Caki2 (cell line): ENCODE data around the gene OR4K1. TPM values are rescaled to one million over a fixed set of nuclear protein-coding genes. Genes with fewer than 3 reads are reported as not detected.
A peak's percentile ranks its signal among the peaks of the same experiment; 100 is the strongest.
"Not testable (repeated sequence)": the region's sequence is repeated elsewhere in the genome, so short reads cannot be mapped to it uniquely, and the experiment has no call there.

ENCODE experiments used
- DNase-seq: peaks from one replicate; pipeline ENCODE4 v3.0.0-alpha.2; 2015; ENCODE audit warnings: low read depth
- in situ Hi-C: cut with HindIII; loops from 2 replicates; pipeline ENCODE4 v1.10.0; 2016; ENCODE audit warnings: low sequenced_read_pairs, low pct_unique_long_range_greater_than_20kb, mixed read lengths
- total RNA-seq: library from RNA; depleted of rRNA; stranded (reverse); fragments of >200 nt; shearing (Covaris generic); gene quantifications from 2 replicates; pipeline ENCODE4 v1.2.3, GENCODE V29; 2014; ENCODE audit warnings: low replicate concordance; rRNA removed

Gene OR4K1, protein sequence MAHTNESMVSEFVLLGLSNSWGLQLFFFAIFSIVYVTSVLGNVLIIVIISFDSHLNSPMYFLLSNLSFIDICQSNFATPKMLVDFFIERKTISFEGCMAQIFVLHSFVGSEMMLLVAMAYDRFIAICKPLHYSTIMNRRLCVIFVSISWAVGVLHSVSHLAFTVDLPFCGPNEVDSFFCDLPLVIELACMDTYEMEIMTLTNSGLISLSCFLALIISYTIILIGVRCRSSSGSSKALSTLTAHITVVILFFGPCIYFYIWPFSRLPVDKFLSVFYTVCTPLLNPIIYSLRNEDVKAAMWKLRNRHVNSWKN
- not detected in 2 replicates for total RNA-seq

DNA sequence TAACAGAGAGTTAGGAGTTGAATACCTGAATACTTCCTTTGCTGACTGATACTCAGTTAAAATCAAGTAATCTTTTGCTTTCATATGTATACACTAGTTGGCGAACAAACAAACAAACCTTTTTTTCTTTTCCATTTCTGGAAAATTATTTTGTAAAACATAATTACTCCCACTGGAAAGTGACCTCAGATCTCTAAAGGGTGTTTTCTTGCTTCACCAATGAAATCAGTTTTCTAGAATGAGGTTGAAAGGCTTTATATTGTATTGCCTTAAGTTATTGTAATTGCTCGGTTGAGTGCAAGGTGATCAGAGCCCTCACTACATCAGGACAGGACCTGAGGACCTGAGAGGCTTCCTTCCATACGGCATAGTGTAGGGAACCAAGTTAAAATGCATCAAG lies at the start of gene OR4K1:
OR4K1 (plus strand) TSS at position 301 of the 400 bp plus-strand sequence. CDS start 4,750 bp downstream, outside the sequence.
- DNase-seq = no peak

DNA sequence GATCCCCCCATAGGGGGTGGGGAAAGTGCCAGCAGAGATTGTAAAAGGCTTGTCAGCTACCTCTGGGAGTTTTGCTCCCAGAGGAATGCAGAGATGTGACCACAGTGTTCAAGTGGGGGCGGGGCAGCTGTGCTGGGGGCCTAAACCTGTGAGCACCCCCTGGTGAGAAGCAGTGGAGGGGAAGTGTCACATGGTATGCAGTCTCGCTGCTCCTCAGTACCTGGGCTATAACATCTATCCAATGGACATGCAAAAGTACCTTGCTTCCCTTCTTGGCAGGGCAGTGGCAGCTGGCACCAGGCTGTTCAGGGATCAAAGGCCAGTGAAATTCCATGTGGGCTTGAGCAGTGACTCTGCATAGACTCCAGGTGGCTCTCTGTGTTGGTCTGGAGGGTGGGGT lies 35.4 kb upstream of the OR4K1 start:
- in situ Hi-C loops = no loop called here
- no peak for DNase-seq

More for the DNA sequence above, at the start of gene OR4K1:
- in situ Hi-C loops = no loop called here

DNA sequence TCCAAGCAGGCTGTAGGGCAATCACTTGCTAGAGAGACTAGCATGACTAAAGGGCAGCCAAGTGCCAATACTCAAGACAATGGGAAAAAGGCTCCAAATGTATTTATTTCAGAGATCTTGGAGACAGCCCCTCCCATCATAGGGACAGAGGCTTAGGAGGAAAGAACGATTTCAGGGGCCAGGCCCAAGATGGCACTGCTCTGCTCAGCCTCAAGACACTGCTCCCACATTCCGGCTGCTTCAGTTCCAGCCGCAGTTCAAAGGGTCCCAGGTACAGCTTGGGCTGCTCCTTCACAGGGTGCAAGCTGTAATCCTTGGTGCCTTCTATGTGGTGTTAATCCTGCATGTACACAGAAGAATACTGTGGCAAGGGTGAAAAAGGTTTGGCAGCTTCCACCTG lies 29.7 kb upstream of the OR4K1 start:
- in situ Hi-C loops = no loop called here
- no peak for DNase-seq

DNA sequence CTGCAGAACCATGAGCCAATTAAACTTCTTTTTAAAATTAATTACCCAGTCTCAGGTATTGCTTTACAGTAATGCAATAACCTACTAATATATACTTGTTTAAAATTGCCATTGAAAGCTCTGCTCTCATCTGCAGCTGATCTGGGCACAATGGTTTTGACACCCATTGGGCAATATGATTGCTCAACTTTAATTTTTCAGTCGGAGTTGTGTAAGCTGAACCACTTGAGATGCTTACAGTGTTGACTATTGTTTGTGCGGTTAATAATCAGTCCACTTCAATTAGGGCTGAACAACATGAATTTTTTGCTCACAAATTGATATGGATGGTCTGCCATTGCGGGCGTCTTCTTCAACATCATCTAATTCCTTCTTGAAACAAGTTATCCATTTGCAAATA lies 28.3 kb upstream of the OR4K1 start:
- in situ Hi-C loops = no loop called here

DNA sequence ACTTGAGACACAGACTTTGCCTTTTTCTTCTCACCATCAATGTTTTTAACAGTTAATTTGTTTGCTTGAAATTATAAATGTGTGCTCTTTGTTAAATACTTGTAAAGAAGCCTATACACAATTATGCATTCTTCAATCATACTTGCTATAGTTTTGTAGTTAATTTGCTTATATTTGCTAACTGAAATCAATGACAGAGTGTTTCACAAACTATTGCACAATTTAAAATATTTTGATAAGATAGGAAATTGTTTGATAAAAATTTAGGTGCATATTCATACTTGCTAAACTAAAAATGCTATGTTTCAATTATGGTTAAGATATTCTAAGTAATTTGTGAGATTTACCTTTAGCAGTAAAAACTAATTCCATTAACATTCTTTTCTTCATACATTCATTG lies 24.1 kb upstream of the OR4K1 start:
- no peak for DNase-seq
- in situ Hi-C loops = no loop called here

More for the DNA sequence above, 28.3 kb upstream of the OR4K1 start:
- DNase-seq = no peak

DNA sequence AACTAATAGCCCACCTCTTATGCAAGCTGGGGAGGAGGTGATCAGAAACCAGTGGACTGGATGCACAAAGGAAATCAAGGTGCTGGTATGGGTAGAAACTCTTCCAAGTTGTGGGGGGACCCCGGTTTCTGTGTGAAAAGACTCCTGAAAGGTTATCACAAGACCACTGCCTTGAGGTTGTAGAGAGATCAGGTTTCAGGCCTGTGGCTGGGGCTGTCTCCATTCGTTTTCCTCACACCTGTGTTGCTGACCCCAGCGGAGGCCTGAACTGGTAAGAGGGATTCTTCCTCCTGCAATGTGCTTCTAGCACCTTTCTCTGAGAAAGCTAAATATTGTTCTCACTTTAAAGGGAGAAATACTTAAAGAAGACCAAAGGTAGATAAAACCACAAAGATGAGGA lies 19.6 kb upstream of the OR4K1 start:
- in situ Hi-C loops = no loop called here
- no peak for DNase-seq

DNA sequence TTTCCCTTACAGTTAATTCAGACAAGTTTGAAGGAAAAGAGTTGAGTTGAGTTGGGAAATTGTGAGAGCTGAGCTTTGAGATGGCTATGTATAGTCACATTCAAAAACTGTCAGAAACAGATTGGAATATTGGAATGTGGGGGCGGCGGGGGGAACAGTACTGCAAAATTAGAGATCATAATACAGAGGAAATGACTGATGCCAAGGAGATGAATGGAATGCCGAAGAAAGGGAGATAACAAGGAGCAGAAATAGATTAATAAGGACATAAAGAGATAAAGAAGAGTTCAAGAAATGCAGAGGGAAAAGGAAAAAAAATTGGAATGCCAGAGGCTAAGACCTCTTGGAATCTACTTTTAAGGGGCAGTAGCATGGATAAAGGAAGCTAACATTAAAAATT lies 13.5 kb upstream of the OR4K1 start:
- in situ Hi-C loops = no loop called here
- DNase-seq = no peak

DNA sequence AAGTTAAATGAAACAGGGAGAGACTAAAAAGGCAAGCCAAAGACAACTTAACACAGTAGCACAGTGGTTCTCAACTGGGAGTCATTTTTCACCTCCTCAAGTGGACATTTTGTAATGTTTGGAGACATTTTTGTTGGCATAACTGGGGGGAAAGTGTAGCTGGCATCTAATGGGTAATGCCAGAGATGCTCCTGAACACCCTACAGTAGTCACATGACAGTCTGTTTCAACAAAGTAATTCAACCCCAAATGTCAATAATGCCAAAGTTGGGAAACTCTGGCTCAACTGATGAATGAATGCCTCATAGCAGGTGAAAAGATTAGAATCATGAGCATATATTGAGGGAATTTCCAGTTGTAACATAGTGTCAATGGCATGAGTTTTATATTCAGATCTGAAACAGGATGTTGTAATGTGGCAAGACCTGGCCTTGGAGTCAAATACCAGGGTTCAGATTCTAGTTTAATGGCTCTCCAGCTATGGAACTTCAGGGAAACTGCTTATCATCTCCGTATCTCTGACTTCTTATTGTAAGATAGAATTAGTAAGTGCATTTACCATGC lies 12.7 kb upstream of the OR4K1 start:
- in situ Hi-C loops = no loop called here
- no peak for DNase-seq

DNA sequence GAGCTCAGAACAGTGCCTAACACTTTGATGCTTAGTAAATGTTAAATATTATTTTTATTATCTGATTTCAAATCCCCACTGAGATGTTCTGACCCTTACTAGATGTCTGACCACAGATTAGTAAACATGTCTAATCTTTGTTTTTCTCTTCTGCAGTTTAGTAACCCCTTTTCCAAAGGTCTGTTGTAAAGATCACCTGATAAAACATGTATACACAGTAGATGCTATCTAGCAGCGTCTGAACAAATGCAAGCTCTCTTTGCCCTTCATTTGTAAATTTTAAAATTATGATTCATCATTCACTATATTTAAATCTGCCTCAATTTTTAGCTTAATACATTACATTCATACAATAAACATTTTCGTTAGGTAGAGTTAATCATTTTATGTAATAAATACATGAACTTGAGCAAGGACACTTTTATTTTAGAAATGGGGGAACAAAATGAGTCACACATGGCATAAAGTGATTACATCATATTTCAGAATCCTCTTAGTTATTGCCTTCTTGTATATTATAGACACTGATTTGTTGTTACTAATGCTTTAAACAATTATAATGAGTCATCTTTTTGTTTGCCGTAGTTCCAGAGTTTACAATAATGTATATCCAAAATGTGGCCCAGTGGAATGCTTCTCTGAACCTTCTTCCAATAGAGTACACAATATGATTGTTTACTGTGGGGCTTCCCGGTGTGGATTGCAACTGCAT lies 12.0 kb upstream of the OR4K1 start:
- in situ Hi-C loops = no loop called here
- DNase-seq = no peak

DNA sequence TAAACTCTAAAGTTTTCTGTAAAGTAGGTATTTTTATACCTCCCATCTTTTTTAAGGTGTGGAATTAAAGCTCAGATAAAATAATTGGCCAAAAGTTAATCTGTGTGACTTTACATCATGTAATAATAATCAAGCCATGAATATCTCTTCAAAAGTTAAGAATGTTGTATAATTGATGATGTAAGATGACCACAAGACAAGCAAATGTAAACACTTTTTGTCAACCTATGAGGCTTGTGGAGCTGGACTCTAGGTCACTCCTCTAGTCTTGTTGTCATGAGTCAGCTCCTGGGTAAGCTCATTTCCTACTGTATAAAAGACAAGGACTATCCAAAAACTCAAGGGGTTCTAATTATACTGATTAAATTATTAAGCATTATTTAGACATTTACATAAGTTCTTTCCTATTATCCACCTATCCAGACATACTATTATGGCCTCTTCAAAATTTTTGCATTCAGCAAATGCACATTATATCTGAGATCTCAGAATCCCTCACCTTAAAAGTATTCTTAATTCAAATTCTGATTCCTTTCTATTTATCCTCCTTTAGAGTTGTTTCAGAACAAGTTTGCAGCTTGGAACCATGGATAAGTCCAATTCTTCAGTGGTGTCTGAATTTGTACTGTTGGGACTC lies 10.6 kb upstream of the OR4K1 start, which contains the start of gene OR4K5:
OR4K5 (plus strand) TSS at position 587 of the 637 bp plus-strand sequence; CDS start at position 587, 0 bp downstream.
- DNase-seq = no peak
- in situ Hi-C loops = no loop called here

DNA sequence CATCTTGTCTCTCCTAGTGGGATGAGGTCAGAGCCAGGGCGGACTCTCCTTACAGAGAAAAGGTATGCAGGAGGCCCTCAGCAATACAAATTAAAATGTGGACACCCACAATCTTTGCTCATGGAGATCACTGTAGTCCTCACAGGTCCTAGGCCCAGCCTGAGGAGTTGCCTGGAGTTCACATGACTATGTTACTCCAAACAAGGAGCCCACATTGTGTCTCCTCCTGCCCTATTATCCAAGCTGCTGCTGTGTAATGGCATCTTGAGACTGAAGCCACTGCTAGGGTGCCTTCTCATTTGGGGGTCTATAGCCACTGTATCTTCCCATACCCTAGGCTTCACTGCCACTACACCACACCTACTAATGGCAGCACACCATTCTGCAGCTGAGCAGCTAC lies 11.0 kb downstream of the OR4K1 start:
- no peak for DNase-seq
- in situ Hi-C loops = no loop called here

DNA sequence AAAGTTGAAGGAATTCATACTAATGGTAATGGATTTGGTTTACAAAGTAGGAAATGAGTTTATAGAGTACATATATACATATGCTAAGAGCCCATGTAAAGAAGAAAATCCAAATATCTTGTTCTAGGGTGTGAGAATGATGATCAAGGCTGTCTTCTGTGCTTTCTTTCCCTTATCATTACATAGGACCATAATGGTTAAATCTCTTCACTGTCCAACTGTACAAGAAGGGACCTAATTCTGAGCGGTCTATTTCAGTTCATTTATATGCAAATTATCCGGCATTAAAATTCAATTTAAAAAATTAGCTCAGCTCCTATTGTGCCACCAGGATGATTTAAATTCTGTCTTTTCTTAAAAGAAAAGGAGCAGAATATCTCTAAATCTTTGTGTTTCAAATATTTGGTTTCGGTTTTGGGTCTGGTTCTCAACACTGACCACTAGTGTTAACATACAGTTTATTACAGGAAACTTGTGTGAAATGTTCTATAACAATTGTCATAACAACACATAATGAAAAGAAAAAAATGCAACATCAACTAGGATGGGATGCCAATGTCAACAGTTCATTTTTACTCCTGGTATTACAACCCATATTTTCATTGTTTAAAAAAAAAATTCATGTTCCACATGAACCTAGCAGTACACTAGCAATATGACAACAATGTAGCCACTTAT lies 16.8 kb downstream of the OR4K1 start:
- DNase-seq = no peak
- in situ Hi-C loops = no loop called here

DNA sequence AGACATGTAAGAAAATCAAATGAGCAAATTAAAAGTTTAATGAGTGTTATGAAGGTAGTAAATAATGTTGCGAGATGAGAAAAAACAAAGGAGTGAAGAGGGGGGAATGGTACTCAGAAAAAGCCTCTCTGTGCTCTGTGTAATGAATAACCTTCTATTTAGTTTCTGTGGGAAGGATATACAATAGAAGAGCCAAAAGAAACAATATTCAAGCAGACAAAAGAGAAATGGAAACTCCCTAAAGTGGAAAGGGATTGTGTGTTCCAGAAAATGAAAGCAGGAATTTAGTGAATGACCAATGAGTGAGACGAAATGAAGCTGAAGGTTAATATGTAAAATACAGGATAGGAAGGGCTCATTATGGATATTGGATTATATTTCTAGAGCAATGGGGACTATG lies 18.5 kb downstream of the OR4K1 start:
- in situ Hi-C loops = no loop called here
- peak; percentile 18 for DNase-seq

DNA sequence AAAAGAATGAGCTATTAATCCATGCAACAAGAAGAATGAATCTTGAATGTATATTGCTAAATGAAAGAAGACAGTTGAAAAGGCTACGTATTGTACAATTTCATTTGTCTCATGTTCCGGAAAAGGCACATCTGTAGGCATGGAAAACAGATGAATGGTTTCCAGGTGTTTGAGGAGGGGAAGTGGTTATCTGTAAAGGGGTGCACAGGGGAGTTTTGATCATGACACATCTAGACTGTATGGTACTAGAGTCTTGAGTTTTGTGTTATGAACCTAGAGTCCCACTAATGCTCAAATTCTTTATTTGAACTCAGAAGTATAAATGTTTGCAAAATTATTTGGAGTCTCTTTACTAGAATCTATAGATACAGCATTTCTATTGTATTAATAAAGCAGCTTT lies 39.0 kb downstream of the OR4K1 start:
- in situ Hi-C loops, DNase-seq: not testable (repeated sequence)

DNA sequence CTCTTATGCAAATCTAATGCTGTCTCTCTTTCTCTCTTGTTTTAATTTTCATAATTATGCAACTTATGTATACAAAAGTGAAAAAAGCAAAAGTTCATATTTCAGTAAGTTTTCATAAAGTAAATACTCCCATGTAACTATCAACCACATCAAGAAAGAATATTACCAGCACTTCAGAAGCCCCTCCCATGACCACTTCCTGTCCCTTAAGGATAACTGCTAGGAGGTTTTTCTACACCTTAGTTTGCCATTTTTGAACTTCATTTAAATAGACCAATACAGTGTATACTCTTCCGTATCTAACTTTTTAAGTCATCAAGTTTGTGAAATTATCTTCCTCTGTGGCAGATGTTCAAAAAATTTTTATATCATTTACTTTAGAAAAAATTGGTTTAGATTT lies 44.1 kb downstream of the OR4K1 start:
- in situ Hi-C loops = no loop called here
- DNase-seq = no peak

DNA sequence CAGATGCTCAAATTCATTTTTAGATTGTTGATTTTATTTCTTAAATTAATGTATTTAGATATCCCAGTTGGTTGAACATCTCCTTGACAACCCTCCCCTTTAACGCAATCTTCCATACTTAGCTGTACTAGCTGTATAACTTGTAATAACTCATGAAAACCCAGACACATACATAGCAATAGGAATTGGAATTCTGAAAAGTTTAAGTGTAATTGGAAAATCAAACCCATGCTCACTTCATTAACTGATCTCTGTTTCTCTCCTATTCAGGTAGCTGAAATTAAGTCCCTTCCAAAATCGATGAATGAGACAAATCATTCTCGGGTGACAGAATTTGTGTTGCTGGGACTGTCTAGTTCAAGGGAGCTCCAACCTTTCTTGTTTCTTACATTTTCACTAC lies 44.6 kb downstream of the OR4K1 start, which contains the start of gene OR4K15:
OR4K15 (plus strand) TSS at position 301 of the 400 bp plus-strand sequence; CDS start at position 301, 0 bp downstream.
- DNase-seq = no peak
- in situ Hi-C loops = no loop called here
